ENCODE data around the gene KBTBD4.
"Not testable (repeated sequence)": the region's sequence is repeated elsewhere in the genome, so short reads cannot be mapped to it uniquely, and the experiment has no call there.

Gene KBTBD4

GRCh38 chr11:47526032-47526431 lies 52.7 kb downstream of the KBTBD4 start:
- not testable (repeated sequence) for DNase-seq (ENCODE audit: low read depth in 2 of 2)

GRCh38 chr11:47524291-47524874 lies 54.4 kb downstream of the KBTBD4 start:
- DNase-seq (ENCODE audit: low read depth in 2 of 2), result no peak

- peak in 1 of 2 donors; percentile 6 for DNase-seq (ENCODE audit: low read depth in 2 of 2)
Measured at GRCh38 chr11:47523490-47524225, 55.1 kb downstream of the KBTBD4 start.
